GM18498 (cell line): ENCODE data around the gene INKA1.

Experiments
- ATAC-seq: cut with Tn5 transposase; IDR thresholded peaks from one replicate; pipeline ENCODE4 v1.9.1; 2021; ENCODE audit warnings: mild to moderate bottlenecking, moderate library complexity; ENCODE audit not compliant: unreplicated experiment

INKA1 gene

DNA sequence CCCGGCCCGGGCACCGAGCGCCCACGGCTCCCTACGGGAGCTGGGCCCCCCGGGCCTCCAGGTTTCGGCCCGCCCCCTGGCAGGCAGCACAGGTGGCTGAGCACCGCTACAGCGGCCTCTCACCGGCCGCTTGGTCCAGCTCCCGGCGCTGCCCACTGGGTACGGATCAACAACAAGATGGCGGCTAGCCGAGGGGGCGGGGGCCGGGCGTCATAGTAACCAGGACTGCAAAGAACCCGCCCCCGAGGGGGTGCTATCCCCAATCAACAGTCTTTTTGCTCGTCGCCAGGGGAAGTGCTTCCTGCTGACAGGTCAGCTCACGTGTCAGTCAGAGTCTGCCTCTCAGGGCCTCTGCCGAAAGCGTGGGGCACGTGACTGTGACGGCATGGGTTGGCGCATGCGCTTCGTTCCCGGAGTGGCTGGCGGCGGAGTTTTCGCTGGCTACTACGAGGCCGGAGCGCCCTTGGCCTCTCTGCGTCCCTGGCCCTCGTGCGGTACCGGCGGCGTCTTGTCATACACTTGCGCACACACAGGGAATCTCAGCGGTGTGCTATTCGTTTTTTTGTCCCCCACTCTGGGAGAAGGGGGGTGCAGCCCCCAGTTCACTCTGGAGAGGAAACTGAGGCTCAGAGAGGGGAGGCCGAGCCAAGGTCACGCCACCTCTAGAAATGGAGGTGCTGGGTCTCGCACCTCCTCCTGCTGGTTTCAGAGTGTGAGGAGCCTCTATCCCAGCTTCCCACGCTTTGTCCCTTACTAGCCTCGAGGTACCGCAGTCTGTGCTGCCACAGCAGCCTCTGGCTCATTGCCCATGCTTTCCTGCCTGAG is 16.5 kb upstream of the INKA1 start, which contains the start of gene IP6K1:
IP6K1 (minus strand) TSS at position 186 of the 825 bp plus-strand sequence. CDS start 38,502 bp downstream, outside the sequence.
- ATAC-seq = peak; percentile 99

DNA sequence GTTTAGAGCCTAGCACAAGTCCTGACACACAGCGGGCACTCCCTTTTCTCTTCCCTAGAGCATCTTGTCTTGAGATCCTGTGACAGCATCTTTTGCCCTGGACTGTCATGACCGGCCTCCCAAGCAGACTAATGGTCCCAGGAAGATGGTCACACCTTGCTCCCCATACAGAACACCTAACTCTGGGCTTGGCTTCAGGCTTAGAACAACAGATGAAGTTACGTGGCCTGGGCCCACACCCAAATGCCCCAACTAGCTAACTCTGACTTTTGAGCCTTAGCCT is 15.9 kb upstream of the INKA1 start:
- ATAC-seq = no peak

DNA sequence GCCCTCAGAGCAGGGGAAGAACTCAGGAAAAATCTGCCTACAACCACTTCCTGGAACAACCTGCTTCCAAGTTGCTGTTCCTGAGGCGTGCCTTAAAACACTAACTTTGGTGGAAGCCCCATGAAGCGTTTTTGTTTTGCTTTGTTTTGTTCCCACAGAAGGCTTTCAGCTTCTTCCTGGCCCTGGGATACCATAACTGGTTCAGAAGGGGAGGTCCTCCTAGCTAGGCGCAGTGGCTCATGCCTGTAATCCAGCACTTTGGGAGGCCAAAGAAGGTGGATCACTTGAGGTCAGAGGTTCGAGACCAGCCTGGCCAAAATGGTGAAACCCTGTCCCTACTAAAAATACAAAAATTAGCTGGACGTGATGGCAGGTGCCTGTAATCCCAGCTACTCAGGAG is 15.5 kb upstream of the INKA1 start:
- ATAC-seq = no peak

DNA sequence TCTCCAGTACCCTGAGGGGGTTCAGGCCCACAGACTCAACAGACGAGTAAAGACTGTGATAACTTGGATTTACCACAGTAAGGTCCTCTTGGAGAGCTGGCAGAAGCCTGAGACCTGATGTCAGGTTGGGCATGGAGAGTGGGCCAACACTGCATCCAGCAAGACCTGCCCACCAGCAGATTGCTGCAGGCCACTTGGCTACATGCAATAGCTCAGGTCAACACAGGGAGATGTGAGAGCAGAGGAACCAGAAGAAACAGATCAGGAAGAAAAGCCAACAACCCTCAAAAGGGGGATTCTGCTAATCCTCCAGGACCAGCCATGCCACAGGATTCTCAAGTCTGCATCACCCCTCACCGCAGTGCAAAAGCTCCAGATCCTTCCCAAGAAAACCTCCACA is 15.0 kb upstream of the INKA1 start:
- no peak for ATAC-seq

DNA sequence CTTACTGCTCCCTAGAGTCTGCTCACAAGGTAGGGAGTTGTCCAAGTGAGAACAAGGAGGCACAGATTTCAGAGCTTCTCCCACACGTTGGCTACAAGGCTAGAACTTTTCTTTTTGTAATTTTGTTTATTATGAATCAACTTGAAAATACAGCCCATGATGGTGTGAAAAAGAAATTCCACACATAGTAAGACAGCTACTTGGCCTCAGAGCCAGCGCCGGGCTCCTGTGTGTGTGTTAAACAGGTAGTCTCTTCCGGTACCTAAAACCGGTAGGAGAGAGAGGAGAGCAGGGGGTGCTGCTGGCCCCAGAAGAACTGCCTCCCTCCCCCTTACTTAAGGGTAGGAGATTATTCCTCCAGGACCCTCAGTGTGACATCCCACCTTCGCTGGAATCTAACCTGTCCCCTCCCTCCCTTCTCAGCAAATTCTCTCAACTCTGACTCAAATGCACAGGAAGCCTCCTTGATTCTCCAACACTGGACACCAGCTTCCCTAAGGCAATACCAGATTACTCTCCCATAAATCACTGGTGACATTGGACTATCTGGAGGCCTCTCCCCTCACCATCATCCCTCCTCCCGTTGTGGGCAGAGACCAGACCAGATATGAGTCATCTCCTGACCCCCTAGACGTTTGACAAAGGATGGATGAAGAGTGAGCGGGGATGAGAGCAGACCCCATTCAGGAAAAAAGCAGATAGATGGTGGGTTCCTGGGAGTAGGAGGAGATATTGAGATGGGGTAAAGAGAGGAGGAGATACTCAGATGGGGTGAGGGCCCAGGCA is 12.2 kb upstream of the INKA1 start:
- no peak for ATAC-seq

DNA sequence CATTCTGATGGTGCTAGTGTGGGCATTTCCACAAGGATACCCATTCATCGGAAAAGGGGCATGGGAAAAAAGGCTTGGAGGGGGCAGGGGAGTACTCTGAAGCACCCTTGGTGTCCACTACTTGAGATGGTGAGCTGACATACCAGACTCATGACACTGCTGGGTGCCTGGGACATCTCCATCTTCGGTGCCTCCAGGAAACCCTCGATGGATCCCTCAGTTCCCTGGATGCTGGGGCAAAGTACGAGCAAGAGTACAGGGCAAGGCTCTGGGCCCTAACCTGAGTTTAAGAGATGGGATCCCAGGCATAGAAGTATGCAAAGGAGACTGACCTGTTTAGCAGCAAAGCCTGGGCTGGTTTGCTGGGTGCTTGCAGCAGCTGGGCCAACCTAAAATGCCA is 11.5 kb upstream of the INKA1 start:
- no peak for ATAC-seq

DNA sequence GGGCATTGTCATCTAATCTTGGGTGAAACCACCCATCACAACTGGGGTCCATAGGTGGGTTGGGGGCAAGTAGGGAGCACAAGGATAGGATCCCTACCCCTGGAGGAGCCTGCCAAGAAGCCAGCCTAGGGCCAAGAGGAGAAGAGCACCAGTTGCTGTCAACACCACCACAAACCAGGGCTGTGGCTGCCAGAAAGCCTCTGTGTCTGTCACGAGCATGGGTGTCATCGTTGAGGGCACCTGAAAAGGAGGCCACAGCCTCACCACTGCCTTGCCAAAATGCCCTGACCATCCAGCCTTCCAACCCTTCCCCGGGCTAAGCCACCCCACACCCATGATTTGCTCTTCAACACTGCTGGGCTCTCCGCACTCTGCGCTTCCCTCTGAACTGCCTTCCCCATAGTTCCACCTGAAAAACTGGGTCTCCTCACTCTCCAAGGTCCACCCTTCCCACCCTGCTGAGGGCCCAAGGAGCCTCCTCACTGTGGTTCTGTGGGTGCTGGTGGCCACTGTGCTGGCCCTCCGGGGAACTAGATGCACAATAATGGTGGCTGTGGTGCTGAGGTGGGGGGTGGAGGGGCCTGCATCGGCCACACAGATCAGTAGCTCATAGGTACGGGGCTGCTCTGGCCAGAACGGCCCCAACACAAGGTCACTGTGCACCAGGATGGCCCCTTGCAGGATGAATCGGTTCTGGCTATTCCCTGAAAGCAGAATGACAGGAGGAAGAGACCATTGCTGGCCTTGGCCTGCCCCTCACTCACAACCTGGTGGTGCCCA is 10.5 kb upstream of the INKA1 start:
- no peak for ATAC-seq

DNA sequence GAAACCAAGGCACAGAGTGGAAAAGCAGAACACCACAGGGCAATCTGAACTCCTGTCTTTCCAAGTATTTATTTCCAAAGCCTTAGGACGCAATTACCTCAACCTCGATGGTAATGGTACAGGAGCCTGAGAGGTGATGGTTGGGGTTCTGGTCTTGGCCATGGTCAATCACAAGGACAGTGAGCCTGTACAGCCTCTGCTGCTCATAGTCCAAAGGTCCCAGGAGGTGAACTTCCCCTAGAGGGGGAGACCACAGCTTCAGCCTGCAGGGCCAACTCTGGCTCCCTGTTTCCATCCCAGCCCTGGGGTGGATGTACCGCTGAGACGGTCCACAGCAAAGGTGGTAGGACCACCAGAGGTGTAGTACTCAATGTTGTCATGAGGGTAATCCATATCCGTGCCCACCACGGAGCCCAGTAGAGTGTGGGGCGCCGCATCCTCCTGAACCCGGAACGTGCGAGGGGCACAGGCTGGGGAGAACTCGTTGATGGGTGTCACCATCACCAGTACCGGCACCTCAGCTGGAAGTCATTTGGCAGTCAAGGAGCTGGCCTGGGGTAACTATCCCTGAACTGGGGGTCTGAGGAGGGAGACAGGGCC is 9.5 kb upstream of the INKA1 start:
- ATAC-seq = no peak

DNA sequence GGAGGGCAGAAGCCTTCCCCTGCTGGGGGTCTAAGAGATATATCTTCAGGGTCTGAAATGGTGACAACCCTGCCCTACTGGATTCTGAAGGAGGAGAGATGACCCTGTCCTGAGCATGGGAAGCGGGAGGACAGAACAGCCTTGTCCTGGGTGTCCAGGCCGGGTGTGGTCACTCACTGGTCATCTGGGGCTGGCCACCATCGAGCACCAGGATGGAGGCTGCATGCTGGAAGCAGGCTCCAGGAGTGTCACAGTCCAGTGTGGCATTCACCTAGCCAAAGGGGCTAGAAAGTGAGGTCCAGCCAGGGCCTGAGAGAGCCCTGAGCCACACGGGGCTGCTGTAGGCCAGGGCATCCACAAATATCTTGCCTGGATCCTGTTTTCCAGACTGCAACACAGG is 8.6 kb upstream of the INKA1 start:
- no peak for ATAC-seq

DNA sequence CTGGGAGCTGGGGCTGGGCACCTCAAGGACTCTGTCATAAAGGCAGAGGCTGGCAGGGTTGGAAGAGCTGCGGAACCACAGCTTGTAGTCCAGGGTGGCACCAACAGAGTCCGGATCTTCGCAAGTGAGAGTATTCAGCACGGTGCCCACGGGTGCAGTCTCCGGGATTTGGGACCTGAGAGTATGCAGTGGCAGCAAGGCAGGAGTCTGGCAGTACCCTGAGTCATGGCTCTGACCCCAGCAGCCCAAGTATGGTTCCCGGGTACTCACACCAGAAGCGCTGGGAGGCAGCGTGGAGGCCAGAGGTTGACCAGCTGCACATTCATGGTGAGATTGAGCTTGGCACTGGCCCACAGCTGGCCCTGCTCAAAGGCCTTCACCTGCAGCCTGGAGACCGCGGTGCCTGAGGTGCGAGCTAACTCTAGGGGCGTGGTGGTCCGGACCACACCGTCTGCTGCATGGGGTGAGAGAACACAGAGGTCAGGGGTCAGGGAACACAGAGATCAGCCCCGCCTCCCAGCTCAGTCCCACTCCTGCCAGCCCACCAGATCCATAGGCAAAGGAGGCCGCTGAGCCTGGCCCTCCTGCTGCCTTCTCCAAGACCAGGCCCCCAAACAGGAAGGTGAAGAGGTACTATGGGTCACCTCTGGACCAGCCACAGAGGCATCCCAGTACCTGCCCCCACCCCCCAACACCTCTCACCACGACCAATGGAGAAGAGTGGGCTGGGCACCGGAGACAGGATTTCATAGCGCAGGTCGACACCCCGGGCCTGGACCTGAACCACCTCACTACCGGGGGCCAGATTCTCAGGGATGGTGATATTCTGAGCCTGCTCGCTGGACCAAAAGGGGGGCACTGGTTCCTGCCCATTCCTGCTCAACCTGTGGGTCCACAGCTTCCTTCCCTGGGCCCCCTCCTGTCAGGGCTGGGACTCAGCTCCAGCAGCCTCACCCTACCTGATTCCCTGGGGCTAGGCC is 7.8 kb upstream of the INKA1 start:
- ATAC-seq = no peak

DNA sequence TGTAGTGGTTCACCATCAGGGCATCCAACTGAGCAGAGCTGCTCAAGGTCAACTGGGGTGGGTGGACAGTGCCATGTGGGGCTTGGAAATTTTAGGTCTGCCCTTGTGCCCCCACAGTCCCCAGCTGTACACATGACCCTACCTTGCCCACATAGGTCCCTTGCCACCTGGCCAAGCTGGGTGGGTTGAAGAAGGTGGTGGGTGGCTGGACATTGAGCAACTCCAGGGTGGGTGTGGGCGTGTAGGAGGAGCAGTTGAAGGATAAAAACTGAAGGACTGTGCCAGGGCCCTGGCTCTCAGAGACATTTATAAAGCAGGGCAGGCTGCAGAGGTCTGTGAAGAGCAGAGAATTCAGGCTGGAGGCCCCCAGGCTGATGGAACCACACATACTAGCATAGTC is 4.0 kb upstream of the INKA1 start:
- ATAC-seq = no peak

DNA sequence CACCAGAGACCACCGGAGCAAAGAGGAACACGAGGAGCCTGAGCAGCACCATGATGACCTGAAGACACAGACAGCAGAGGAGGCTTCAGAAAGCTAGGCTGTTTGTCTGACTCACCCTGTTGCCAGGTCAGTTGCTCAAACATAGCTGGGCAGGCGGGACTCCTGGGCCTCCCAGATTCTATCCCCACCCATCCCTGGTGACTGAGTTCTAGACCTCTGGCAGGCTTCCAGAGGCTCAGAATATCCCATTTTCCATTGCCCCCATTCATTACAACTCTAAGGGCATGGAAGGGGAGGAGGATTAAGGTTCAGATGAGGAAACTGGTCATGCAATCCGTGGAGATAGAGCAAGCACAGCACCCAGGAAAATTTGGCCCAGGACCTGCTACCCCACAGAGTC is 3.3 kb upstream of the INKA1 start, which contains the start of gene CDHR4:
CDHR4 (minus strand) TSS at position 113 of the 400 bp plus-strand sequence; CDS start at position 52, 61 bp downstream.
- no peak for ATAC-seq

DNA sequence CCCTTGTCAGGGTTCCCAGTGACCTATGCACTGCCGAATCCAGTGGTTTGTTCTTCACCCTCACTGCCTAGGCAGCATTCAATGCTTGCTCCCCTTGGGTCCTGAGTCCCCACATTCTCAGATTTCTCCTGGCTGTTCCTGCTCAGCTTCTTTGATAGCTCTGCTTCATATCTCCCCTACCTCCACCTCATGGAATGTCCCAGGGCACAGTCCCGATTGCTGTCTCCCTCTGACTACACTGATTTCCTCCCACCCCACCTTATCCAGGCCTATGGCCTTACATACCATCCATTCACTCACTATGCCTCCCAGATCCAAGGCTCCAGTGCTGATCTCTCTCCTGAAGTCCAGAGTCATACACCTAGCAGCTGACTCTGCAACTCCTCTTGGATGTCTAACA is 1.9 kb upstream of the INKA1 start:
- ATAC-seq = no peak

DNA sequence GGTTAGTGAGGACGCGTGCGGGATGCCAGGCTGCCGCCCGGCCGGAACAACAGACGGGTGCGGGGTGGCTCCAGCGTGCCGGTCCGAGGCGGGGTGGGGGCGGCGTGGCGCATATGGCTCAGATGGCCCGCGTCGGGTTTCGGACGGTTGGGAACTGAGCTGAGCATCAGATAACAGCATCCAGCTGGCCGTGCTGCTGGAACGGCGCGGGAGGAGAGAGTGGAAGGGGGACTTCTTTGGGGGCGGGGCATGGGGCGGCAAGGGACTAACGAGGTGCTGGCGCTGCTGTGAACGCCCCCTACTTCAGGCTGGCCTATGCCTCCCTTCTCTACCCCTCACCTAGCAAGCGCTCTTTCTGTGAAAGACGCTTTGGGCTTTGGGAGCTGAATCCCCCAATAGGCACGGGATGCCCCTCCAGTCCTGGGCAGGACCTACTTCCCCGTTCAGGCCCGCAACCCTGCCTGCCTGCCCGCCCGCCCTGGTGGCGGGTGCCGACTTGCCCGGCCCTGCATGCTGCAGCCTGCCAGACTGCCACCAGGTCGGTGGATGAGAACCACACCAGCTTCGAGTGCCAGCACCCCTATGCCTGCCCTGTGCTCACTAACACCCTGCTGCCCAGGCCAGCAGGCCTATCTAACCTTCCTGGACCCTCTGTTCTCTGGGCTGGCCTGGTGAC is 542 bp downstream of the INKA1 start:
- ATAC-seq = peak; percentile 6

DNA sequence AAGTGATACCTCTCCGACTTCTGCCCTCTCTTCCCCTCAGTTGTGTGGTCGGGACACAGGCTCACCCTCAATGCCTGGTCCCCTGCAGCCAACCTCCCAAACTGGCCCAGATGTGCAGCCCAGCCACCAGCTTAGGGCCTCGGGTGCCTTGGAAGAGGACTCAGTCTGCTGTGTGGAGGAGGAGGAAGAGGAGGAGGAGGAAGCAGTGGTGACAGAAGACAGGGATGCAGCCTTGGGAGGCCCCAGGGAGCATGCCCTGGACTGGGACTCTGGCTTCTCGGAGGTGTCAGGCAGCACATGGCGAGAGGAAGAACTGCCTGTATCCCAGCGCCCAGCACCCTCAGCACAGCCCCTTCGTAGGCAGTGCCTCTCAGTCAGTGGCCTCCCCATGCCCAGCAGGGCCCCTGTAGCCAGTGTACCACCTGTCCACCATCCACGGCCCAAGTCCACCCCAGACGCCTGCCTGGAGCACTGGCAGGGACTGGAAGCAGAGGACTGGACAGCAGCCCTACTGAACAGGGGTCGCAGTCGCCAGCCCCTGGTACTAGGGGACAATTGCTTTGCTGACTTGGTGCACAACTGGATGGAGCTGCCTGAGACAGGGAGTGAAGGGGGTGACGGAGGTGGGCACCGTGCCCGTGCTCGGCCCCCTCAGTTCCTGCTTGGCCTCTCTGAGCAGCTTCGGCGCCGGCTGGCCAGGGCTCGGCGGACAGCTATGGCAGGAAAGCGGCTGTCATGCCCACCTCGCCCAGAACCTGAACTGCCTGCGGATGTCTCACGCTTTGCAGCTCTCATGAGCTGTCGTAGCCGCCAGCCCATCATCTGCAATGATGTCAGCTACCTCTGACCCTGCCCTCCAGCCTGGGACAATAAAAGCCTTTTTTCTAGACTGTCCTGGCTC is 1.3 kb downstream of the INKA1 start:
- no peak for ATAC-seq

DNA sequence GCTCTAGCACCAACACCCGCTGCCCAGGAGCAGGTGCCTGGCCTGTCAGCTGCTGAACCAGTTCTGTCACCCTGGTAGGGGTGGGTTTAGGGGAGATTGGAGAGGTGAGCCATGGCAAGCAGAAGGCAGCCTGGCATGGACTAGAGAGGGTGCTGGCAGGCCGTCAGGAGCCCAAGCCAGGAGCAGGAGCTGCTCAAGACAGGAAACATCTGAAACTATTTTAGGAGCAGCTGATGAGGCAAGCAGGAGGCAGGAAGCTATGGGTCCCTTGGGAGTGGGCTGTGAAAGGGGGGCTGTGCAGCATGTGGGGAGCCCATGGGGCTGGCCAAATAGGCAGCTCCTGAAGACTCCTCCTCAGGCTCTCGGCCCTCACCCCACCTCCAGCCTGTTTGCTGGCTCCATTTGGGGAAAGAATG is 2.3 kb downstream of the INKA1 start:
- no peak for ATAC-seq

DNA sequence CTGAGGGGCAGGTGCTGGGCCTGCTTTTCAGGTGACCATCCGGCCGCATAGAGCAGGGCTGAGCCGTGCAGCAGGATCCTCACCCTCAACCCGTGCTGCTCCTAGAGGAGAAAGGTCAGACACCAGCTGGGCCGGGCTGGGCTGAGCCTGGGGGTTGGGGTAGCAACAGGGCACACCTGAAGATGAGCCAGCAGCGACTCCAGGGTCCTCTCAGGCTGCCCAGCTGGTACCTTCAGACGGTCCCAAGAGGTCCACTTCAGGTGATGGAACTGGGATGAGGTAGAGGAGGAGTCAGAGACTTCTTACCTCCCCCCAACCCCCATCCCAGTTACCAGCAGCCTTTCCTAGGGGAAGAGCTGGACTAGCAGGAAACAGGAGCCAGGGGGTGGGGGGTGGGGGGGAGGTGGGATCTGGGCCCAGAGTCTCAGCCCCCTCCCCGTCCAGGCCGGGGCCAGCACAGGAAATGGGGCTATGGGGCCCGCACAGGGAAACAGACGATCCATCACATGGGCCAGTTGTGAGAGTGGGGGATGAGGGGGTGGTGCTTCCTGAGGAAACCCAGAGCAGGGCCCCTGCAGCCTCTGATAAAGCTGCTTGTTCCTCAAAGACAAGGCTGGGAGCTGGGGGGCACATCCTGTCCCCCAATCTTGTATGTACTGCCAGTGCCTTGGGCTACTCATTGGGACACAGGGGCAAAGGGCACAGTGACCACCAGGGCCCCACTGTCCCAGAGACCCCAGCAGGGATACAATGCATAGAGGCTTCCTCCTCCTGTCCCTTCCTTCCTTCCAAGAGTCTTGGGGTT is 3.0 kb downstream of the INKA1 start:
- no peak for ATAC-seq

DNA sequence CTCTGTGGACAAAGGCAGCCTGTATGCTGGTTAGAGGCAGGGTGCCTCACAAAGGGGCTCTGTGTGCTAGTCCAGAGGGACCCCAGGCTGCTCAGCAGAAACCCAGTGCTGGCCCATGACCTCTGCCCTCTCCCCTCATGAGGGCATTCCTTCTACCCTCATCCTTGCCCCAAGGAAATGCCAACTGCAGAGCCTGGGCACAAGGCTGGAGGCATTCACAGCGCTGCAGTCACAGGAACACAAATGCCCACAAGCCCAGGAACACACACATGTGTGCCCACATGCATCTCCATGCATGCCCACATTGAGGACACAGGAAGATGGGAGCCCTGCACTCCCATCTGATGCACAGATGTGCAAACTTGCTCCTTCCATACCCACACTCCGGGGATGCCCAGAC is 3.8 kb downstream of the INKA1 start:
- no peak for ATAC-seq
